A172 (cell line): Measurements from ENCODE around the gene CMTM2. TPM values are rescaled to one million over a fixed set of nuclear protein-coding genes. Genes with fewer than 3 reads are reported as not detected.
"Not testable (repeated sequence)": the region's sequence is repeated elsewhere in the genome, so short reads cannot be mapped to it uniquely, and the experiment has no call there.

Source experiments
- DNase-seq: peaks from one replicate; pipeline ENCODE4 v3.0.0-alpha.2; 2015; ENCODE audit warnings: low spot score
- total RNA-seq: library from RNA; depleted of rRNA; stranded (reverse); fragments of >200 nt; shearing (Covaris generic); gene quantifications from 2 replicates; pipeline ENCODE4 v1.2.3, GENCODE V29; 2014

CMTM2 gene
- total RNA-seq, 1 experiment from 2014 or later, result not detected

DNA sequence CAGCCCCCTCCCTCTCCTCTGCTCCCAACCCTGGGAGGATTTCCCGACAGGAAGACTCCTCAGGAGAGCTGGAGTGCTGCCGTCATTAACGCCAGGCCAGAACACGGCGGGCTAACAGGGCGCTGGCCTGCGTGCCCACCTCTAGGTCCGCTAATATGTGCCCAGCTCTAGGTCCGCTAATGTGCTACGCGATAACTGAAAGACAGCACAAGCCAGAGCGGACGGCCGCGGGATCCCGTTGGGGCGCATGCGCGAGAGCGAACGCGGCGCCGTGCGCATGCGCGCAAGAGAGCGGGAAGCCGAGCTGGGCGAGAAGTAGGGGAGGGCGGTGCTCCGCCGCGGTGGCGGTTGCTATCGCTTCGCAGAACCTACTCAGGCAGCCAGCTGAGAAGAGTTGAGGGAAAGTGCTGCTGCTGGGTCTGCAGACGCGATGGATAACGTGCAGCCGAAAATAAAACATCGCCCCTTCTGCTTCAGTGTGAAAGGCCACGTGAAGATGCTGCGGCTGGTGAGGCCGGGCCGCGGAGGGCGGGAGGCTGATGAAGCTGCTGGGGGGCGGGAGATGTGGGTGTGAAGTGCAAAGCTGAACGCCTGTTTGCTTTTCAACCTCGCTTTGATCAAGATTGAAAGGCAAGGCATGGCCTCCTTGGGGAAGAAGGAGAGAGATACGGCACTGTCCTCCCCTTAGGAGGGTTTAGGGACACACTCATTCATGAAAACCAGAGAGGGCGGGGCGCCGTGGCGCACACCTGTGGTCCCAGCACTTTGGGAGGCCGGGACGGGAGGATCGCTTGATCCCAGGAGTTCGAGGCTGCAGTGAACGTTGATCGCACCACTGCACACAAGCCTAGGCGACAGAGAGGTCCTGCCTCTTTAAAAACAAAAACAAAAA is 26.7 kb upstream of the CMTM2 start, which contains the start of gene CKLF:
Gene CKLF, plus strand, starts transcription at position 291 of the 892 bp plus-strand sequence. Its CDS starts 140 bp downstream, at position 431.
- DNase-seq, result peak; percentile 83

DNA sequence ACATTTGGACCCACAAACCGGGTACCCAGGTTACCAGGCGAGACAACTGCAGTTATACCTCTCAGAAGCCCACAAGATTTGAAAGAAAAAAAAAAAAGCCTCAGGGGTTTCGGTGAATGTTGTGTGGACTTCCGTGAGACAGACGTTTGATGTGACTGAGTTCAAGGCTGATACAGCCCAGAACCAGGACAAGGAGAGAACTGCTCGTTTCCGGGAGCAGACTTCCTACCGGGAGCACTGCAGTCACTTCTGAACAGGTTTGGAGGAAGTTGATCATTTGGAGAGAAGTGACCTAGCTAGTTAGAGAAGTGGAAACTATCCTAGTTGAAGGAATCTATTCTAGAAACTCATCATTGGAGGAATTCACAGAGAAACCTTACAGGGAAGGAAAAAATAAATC is 26.0 kb upstream of the CMTM2 start:
- no peak for DNase-seq

DNA sequence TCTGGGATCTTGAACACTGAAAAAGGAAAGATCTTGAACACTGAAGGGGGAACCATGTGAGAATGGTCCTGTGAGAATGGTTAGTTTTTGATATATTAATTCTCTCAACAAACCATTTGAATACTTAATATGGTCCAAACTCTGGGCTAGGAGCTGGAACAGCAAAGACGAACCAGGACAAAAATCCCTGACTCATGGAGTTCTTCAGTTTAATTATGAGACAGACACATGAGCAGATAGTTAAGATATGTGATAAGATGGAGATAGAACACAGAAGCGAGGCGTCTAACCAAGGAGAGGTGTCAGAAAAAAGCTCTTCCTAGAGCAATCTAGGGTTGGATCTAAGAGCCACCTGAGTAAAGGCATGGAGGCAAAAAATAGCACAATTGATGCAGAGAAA is 25.2 kb upstream of the CMTM2 start:
- no peak for DNase-seq

DNA sequence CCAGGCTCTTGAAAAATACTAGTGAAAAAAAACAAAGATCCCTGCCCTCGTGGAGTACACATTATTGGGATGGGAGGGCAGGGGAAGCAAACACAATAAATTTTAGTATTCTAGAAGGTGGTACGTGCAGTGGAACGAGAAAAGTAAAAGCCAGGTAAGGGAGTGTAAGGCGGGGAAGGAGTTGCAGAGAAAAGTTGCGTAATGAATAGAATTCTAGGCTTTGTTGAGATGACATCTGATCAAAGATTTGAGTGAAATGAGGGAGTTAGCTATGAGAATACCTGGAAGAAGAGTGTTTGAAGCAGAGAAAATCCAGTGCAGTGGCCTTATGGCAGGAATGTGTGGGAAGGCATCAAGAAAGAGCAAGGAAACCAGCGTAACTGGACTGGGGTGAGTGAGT is 24.8 kb upstream of the CMTM2 start:
- DNase-seq, result no peak

DNA sequence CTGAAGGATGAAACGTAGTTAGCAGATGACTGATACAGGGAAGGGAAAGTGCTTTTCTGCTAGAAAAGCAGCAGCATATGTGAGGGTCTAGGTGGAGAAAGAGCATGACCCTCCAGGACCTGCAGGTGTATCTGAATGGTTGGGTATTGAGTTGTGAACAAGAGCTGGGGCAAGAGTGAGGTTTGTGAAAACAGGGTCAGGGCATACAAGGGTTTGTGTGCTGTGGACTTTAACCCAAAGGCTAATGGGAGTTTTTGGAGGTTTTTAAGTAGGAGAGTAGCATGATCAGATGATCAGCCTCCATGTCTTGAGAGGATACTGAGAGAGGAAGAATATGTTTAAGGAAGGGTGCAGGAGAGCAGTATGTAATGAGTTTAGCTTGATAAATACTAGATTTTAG is 19.2 kb upstream of the CMTM2 start:
- DNase-seq, result no peak

DNA sequence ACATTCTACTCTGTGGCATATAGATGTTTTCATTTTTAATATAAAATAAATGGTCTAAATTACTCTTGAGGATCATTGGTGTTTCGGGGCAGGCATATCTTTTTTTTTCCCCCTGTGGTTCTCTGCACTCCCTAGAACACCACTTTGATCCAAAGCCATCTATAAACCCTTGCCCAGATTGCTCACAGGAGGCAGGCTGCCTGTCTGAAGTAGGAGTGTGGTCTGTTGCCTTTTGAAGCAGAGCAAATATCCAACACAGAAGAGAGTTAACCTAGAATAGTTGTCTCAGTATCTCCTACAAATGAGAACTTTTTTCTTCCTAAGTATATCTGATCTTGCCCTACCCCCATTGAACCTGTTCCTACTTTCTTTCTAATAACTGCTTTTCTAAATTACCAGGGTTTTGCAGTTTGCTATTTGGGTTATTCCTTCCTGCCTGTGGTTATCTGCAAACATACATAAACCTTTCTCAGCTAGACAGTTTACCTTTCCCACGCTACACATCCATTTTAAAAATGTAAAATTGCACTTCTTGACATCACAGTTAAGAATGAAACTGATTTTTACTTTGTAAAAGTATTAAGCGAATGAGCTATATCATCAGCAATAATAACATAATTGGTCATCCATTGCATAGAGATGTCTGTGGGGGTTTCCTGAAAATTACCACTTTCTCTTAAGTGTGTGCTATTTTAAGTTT is 17.7 kb upstream of the CMTM2 start:
- no peak for DNase-seq

DNA sequence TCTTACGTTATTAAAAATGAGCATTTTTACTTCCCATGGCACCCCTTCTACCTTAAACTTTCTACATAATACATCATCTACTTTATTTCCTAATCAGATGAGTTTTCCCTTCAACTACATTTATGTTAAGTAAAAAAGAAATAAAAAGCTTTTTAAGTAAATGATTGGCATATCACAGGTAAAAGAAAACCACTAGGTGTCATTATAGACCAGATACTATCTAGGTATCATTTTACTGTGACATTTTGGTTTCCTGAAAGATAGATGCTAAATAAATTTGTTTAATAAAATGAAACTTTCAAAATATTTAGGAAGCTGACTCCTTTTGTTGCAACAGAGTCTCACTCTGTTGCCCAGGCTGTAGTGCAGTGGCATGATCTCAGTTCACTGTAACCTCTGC is 16.9 kb upstream of the CMTM2 start:
- DNase-seq, result no peak

DNA sequence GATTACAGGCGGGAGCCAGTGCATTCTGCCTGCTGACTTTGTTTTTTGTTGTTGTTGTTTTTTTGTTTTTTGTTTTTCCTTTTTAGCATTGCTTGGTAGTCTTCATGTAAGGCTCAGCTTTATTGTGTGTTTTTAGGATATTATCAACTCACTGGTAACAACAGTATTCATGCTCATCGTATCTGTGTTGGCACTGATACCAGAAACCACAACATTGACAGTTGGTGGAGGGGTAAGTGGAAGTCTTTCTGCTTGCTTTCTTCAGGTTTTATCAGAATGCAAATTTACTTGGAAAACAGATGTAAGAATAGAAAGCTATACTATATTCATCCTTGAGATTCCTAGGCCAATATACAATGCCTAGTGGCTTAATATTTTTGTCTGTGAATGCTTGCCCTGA is 16.3 kb upstream of the CMTM2 start:
- no peak for DNase-seq

DNA sequence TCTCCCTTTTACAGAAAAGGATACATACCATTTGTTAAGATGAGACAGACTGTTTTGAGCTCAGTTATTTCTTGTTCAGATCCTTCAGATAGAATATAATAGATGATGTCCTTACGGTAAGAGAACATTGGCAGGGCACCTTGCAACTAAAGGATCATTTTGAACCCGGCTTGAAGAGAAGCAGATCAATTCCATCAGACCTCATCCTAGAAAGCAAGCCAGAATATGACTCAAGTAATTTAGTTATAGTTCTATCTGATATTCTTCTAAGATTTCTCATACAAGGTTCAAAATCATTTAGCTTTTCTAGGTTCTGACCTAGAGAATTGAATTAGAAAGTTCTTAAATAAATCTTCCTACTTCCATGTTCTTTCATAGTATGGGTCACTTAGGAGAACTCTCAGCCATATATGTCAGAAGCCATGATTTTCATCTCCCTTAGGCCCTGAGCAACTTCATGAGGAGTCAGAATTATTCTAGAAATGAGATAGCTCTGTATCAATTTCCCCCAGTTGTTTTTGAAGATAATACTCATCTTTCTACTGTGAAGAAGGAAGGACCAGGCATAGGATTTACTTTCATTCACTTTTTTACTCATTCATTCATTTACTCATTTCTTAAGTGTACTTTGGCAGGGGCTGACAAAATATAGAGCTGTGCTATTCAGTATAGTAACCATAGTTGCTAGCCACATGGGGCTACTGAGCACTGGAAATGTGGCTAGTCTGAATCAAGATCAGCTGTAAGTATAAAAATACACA is 15.5 kb upstream of the CMTM2 start:
- DNase-seq, result no peak

DNA sequence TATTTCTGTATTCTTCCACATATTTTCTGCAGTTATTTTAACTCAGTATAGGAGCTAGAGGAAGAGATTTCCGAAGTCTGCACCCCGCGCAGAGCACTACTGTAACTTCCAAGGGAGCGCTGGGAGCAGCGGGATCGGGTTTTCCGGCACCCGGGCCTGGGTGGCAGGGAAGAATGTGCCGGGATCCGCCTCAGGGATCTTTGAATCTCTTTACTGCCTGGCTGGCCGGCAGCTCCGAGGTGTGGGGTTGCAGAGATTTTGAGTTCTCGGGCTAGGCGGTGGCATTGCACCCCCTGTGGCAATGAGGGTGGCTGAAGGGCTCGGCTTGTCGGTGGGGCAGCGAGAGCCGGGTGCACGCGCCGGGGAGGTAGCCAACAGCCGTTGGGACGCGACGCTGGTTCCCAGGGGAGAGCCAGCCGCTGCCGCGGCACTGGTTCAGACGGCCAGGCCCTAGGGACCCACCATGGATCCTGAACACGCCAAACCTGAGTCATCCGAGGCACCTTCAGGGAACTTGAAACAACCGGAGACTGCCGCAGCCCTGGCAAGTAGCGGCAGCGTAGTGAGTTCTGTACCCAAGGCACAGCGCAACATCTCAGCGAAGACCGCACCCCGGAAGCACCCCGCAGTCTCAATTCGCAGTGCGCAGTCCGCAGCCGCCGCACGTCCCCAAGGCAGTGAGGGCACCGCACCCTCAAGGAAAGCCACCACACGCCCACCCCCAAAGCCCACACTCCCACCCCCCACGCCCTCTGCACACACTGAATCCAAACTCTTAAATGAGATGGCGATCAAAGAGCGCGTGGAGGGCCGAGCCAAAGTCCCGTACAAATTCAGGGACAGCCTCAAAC is 13.0 kb upstream of the CMTM2 start, which contains the start of gene CMTM1:
Gene CMTM1, plus strand, starts transcription at position 389 of the 851 bp plus-strand sequence. Its CDS starts 75 bp downstream, at position 464.
- no peak for DNase-seq

DNA sequence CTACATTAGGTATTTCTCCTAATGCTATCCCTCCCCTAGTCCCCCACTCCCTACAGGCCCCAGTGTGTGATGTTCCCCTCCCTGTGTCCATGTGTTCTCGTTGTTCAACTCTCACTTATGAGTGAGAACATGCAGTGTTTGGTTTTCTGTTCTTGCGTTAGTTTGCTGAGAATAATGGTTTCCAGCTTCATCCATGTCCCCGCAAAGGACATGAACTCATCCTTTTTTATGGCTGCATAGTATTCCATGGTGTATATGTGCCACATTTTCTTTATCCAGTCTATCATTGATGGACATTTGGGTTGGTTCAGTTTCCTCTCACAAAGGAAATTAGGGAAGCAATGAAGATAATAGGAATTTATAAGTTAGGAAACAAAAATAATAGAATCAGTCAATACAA is 12.0 kb upstream of the CMTM2 start:
- not testable (repeated sequence) for DNase-seq

DNA sequence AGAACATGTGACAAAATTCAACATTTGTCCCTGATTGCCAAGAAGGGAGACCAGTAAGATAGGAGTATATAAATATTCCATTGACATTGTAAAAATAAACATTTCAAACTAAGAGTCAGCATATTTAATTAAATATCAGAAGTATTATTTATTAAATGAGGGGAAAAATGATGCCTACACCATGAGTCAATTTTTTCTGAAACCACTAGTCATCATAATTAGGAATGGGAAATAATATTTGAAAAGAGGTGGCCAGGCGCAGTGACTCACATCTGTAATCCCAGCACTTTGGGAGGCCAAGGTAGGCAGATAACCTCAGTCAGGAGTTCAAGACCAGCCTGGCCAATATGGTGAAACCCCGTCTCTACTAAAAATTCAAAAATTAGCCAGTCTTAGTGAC is 10.9 kb upstream of the CMTM2 start:
- DNase-seq, result peak; percentile 23

DNA sequence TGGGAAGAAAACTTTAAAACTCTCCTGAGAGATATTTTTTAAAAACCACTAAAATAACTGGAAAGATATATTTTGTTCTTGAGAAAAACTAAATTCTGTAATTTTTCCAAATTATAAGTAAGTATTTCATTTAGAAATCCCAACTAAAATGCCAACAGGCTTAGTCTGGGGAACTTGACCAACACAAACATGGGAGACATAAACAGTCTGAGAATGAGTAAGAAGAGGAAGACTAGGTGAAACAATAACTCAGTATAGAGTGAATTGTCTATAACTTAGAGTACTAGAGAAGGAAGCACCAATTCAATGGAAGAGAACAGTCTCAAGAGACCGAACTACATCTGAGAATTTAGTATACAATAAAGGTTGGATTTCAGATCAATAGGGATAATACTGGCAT is 10.1 kb upstream of the CMTM2 start:
- peak; percentile 40 for DNase-seq

DNA sequence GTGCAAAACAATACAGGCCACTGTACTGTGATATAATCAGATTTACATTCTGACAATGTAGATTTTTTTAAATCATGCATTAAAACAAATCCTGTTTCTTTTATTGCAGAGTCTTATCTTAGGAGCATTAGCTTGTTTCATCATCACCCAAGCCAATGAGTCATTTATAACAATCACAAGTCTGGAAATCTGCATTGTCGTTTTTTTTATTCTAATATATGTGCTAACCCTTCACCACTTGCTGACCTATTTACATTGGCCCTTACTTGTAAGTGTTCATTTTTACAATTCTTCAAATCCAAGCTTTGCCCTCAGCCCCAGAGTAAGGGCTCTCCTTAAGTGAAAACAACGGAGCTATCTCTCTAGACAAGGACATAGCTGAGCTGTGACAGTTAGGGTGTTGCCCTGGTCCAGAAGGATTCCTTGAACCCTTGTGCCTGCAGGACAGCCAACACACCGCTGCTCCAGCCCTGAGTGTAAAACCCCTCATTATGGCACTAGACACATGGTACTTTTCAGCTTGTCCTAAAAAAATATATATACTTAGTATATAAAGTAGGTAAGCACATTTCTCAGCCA is 9.3 kb upstream of the CMTM2 start:
- DNase-seq, result peak; percentile 59

DNA sequence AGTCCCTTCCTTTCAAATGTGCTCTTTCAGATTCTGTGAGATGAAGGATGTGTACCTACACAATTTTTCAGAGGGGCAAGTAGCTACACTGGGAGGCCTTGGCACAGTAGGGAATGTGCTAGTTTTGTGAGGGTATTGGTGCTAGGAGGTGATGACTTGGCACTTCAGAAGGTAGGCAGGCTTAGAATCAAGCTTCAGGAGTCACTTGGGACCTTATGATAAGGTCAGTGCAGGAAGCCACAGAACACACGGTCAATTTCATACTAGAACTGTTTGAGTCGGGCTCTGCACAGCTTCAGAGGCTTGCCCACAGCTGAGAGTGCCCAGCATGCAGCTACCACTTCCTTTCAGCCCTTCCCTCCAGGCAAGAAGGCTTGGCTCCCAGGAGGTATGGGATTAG is 6.9 kb upstream of the CMTM2 start:
- no peak for DNase-seq

DNA sequence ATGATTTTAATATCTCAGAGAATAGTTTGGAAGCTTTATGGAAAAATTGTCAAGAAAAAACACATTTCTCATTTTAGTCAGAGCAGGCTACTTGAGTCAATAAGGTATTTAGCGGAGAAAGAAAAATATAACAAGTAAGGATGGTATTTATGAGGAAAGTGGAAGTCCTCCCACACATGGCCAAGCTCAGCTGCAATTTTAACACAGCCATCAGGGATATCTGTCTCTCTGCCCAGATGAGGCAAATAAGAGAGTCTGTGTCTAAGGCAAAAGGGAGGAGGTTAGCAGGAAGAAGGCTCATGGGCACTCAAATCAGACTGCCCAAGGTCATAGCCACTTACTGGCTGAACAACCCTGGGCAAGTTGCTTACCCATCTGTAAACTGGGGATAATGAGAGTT is 5.2 kb upstream of the CMTM2 start:
- no peak for DNase-seq

DNA sequence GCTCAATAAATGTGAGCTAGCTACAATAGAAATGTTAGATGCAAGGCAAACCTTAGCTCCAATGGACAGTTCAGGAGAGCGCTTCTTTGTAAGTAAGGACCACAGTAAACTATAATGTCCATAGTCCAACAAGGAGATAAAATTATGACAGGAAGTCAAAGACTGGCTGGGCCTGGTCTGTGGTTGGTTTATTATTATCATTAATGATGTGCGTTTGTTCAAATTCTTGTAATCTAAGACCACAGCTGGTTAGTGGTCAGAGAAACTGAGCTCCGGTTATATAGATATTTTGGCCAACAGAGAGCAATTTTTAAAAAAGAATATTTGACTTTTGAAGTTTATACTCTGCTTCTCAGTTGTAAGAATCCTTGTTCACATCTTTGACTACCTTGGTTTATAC is 4.7 kb upstream of the CMTM2 start:
- no peak for DNase-seq

DNA sequence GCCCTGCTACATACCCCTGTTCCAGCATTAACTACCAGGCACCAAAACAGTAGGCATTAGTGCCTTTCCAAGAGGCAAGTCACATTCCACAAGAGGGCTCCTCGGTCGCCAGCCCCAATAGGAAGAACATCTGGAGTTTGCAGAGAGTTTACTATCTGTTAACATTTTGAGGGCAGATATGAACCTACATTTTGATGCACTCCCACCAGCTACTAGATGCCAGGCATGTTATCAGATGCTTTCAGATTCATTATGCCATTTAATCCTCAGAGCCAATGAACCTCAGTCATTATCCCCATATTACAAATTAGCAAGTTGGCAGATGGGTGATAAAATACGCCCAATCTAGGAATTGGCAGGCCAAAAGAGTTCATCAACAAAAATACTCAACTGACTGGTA is 4.2 kb upstream of the CMTM2 start:
- DNase-seq, result no peak

DNA sequence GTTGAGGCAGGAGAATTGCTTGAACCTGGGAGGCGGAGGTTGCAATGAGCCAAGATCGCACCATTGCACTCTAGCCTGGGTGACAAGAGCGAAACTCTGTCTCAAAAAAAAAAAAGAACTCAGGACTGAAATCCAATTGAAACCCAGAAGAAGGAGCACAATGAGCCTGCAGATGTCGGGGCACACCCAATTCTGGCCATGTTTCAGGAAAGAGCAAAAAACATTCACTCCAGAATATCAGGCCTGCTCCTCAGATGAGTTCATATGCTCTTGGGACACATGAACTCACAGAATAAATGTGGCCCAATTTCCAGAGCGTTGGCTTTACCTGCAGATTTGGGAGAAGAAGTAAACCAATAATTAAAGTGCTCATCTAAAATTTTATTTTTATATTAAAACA is 3.0 kb upstream of the CMTM2 start:
- DNase-seq, result no peak

DNA sequence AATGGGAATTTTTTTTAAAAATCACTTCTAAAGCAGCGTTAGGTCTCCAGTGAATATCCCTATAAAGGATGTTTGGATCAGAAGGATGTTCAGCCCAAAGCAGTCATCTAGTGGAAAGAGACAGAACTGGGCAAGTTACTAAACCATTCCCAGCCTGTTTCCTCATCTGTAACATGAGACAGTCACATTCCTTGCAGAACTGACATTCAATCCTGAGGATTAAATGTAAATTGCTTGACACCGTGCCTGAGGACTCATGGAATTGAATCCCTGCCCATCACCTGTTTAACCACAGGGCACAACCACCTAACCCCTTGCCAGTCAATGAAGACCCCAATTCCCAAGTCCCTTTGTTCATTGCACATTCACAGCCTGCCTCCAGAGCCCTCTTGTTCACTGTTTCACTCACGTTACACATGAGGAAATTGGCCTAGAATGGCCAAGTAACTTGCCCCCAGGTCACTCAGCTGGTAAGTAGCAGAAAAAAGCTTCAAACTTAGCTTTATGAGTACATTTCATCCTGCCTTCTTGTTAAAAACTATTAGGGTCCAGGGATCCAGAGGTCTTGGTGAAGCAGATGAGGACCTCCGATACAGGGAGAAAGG is 1.4 kb downstream of the CMTM2 start:
- DNase-seq, result peak; percentile 16
